Measurements from ENCODE around the gene SNX1.
"Not testable (repeated sequence)": the region's sequence is repeated elsewhere in the genome, so short reads cannot be mapped to it uniquely, and the experiment has no call there.

Gene SNX1

GRCh38 chr15:64120322-64120721 lies 24.5 kb downstream of the SNX1 start:
- DNase-seq = not testable (repeated sequence)

GRCh38 chr15:64121614-64122013 lies 25.8 kb downstream of the SNX1 start:
- no peak for DNase-seq

DNA sequence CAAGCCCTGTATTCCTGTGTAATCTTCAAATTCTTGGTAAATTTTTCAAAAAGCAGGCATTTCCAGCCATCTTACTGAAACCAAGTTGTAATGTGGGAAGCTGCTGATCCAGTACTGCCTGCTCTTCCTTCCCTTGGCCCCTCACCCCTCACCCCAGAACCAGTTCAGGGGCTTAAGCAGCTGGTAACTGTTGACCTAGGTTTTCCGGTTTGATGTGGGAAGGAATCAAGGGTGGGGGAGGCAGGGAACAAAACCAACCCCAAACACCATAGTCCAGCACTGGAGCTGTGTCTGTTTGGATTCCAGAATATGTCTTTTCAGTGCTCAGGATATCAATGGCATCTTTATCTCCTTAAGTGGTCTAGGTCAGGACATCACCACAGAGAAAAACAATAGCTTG lies 26.7 kb downstream of the SNX1 start:
- DNase-seq = no peak

- DNase-seq = no peak
Observed at GRCh38 chr15:64122936-64123351, 27.2 kb downstream of the SNX1 start.

DNA sequence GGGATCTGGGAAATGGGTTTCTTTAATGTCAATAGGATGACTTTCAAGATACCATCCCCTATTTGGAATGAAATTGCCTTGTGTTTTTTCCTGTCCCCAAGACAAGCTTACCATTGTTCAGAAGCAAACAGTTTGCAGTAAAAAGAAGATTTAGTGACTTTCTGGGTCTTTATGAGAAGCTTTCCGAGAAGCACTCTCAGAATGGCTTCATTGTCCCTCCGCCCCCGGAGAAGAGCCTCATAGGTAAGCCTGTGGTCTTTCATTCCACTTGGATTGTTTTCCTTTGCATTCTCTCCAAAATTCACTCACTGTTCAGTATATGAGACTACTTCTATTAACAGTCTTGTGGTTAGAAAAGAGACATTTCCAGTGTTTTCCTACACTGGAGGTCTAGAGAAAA lies 30.2 kb downstream of the SNX1 start:
- no peak for DNase-seq

DNA sequence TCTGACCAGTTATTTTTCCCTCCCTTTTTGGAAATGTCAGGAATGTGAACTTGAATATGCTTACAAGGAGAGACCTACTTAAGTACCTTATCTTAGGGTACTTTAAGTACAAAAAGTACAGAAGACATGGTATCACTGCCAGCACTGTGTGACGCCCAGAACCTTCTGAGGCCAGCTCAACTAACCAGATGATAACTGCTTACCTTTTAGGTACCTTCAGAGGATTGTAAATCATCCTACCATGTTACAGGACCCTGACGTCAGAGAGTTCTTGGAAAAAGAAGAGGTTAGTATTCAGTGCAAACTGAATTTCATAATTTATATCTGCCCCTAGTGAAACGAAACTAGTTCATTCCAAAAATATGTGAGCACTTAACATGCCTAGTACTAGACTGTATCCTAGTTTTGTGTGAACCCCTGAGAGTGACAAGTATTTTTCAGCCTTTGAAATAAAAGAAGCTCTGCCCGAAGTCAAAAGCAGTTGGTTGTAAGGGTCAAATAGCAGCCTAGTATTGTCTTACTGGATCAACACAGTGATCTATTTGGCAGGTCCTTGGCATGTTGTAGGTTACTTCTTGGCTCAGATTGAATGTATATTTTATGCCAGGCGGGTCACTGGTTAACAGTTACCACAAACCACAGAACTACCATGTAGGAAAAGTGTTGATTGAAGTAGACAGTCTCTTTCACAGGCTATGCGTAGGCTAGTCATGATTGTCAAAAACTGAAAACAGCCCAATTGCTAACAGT lies 31.9 kb downstream of the SNX1 start:
- no peak for DNase-seq

DNA sequence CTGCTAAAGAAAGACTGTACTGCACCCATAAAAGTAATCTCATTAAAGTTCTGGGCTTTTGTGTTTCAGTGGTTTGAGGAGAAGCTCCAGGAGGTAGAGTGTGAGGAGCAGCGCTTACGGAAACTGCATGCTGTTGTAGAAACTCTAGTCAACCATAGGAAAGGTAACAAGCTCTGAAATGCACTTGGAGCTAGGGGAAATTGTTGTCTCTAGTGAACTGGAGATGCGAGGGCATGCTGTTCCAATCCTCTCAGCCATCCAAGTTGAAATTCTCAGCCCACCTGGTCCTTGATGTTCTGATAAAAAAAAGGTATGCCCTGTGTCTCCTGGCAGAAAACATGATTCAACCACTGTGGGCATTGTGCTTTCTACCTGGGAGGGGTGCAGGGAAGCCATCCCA lies 34.4 kb downstream of the SNX1 start:
- DNase-seq = no peak

- no peak for DNase-seq
Observed at GRCh38 chr15:64131547-64131946, 35.8 kb downstream of the SNX1 start.

DNA sequence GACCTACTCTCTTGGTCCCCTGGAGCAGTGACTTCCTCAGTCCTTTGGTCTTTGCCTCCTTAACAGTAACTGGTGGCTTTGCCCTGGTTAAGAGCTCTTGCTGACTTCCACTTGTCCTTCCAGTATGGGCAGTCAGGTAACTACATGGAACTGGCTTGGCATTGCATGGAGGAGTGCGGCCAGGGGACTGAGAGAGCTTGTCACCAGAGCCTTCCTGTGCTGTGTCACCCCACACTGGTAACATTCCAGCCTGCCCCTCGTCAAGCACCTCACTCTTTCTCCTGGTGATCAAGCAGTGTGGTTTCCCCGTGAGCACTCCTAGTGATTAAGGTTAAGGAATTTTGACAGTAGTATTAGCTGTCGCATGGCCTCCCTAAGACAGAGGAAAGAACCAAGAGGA lies 36.4 kb downstream of the SNX1 start:
- no peak for DNase-seq

- DNase-seq = no peak
Observed at GRCh38 chr15:64133623-64134344, 38.0 kb downstream of the SNX1 start.

- DNase-seq = no peak
Observed at GRCh38 chr15:64134345-64134829, 38.6 kb downstream of the SNX1 start.

DNA sequence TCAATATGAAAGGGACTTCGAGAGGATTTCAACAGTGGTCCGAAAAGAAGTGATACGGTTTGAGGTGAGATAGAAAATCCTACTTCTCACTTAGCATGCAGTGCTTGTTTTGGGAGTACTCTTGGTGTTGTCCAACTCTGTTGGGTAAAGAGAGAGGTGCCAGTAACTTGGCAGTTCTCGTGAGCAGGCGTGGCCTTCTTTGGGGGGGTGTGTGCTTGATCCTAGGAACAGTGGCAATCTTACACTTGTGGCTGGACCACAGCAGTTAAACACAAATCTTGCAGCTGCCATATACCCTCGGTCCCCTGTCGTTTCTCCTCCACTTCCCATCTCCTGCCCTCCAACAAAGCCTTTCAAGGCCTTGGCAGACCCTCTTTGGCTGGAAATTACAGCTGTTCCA lies 40.6 kb downstream of the SNX1 start:
- DNase-seq = no peak

GRCh38 chr15:64137226-64137833 lies 41.5 kb downstream of the SNX1 start:
- DNase-seq = no peak

DNA sequence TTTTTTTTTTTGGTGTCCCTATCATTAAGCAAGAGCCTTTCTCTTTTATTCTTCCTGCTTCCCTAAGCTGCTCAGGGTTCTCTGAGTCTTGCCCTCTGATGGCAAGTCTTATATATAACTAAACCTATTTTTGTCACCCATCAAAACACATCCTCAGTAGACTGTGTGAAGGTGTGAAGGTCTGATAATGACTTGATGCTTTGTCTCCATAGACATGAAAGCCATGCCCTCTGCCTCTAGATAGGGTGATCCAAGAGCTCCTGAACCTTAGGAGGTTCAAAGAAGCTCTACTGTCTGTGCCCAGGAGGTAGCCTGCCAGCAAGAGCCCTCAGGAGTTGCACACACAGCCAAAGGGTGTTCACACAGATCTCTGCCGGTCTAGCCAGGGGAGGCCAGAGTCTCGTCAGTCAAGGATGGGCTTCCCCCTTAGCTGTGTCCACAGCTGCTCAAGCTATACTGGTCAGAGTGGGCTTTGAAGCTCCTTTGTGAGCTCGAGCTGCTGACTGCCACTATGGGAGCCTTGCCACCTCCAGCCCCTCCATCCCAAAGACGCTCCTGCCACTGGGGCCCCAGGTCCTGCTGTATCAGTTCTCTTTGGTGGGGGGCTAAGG lies 42.7 kb downstream of the SNX1 start:
- DNase-seq = no peak

DNA sequence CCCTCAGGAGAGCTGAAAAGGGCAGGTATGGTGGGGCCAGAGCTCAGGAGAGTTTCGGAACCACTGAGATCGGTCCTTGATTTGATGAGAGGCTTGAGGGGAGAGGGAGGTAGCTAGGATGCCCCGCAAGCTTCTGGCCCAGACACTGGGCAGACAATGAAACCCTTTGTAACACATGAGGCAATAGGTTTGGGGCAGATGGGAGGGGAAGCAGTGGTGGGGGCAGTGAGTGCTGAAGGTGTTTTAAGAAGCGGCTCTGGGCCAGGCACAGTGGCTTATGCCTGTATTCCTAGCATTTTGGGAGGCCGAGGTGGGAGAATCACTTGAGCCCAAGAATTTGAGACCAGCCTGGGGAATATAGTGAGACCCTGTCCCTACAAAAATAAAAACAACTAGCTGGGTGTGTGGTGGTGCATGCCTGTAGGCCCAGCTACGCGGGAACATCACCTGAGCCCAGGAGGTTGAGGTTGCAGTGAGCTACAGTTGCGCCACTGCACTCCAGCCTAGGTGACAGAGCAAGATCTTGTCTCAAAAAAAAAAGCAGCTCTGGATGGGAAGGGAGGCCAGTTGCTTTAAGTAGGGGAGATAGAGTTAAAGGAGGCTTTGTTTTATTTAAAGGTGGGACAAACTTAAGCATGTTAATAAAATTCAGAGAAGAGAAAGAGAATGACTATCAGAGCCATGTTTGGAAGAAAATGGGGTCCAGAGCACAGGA lies 46.2 kb downstream of the SNX1 start:
- DNase-seq = no peak

DNA sequence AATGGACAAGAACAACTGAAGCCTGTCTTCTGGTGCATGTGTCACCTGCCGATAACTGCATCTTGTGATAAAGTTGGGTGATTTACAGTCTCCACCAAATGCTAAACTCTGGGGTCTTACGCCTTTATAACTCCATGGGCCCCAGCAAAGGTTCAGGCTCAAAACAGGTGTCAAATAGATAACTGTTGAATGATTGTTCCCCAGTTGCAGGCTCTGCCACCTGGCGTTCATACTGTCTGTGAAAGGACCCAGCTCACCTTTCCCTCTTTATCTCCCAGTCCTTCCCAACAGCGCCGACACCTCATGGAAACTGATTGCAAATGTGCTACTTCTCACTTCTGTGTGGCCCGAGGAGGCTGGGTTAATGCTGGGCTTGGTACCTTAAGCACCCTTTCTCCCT lies 47.5 kb downstream of the SNX1 start:
- DNase-seq = no peak

DNA sequence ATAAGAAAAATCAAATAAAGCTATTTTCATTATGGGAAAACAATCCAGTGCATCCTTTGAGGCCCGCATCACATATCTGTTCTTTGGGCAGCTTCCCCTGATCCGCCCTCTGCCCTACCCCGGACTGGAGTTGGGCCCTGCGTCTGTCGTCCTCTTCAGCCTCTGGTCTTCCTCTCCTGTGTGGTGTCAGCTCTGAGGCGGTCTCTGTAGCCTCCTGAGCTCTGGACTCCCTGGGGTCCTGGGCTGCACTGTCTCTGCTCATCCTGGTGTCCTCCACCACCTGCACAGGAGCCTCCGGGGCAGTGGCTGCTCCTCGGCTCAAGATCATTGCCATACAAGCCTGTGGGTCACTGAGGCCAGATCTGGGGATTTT lies 48.4 kb downstream of the SNX1 start:
- no peak for DNase-seq

GRCh38 chr15:64144565-64145281 lies 48.9 kb downstream of the SNX1 start:
- DNase-seq = no peak

DNA sequence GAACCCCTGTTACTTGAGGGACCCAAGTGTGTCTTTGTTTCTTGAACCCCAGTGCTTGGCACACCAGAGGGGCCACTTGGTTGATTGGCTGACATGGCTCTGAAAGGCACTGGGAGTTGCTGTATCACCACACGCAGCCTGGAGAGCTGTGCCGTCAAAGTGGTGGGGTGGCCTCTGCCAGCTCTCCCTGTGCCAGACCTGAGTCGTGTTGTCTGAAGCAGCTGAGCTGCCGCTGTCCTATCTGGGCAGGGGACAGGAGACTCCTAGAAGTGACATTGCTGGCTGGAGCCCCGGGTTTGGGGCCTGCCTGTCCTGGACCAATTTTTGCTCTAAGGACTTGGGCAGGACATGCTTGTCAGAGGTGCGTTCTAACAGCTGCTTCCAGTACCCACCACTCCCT lies 50.3 kb downstream of the SNX1 start:
- no peak for DNase-seq

DNA sequence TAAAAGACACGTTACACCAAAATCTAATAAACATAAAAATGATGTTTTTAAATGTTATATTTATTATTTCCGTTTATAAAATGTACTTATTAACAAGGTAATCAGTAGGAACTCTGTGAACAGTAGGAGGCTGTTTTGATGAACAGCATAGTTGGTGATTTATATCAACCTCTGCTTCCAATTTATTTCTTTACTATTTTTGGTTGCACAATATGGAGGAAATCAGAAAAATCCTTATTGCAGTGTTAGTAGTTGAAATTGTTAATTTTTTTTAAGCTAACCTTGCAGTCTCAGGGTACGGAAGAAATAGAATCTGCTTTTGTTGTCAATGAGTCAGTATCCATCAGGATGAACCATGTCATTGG lies 50.7 kb downstream of the SNX1 start:
- no peak for DNase-seq

DNA sequence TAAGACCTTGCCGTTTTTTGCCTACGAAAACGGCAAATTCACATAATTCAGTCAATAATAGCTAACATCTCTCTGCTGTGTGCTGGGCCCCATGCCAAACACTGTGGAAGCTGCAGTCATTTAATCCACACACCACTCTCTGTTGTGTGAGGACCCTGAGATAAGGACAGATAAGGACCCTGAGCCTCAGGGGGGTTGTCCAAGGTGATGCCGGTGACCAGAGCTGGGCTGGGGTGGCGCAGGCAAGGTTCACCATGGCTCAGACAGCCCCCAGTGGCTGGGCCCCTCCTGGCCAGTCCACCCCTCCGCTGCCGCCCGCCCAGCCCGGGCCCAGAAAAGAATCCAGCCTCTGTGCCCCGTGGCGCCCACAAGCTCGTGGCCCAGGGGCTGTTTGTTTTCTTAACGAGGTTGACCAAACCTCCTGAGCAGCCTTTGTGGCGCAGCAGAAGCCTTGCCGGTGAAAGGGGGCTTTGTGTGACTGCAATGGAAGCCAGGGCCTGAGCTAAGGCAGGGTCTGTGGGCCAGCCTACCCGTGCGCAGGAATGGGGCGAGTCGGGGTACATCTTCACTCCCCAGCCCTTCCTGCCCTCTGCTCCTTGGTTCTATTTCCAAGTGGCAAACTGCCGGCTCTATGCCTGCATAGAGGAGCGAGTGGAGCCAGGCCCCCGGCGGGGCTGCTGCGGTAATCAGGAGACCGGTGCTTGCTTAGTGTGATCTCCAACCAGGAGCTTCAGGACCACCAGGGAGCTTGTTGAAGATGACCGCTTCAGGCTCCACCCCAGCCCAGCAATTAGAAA lies 51.3 kb downstream of the SNX1 start:
- no peak for DNase-seq

DNA sequence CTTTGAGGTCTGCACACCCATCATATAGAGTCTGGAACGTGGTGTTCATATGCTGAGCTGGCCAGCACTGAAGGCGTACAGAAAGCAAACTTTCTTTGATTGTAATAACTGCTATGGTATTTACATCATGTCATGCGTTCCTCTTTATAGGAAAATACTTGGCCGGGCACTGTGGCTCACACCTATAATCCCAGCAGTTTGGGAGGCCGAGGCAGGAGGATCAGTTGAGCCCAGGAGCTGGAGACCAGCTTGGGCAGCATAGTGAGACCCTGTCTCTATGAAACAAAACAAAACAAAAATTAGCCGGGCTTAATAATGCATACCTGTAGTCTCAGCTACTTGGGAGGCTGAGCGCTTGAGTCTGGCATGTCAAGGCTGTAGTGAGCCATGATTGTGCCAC lies 52.4 kb downstream of the SNX1 start:
- DNase-seq = no peak
